Measurements from ENCODE around the gene ANKMY2. TPM values are rescaled to one million over a fixed set of nuclear protein-coding genes. Genes with fewer than 3 reads are reported as not detected.

The ANKMY2 gene
- total RNA-seq, 1 experiment from 2014 or later, result 34.5 TPM

DNA sequence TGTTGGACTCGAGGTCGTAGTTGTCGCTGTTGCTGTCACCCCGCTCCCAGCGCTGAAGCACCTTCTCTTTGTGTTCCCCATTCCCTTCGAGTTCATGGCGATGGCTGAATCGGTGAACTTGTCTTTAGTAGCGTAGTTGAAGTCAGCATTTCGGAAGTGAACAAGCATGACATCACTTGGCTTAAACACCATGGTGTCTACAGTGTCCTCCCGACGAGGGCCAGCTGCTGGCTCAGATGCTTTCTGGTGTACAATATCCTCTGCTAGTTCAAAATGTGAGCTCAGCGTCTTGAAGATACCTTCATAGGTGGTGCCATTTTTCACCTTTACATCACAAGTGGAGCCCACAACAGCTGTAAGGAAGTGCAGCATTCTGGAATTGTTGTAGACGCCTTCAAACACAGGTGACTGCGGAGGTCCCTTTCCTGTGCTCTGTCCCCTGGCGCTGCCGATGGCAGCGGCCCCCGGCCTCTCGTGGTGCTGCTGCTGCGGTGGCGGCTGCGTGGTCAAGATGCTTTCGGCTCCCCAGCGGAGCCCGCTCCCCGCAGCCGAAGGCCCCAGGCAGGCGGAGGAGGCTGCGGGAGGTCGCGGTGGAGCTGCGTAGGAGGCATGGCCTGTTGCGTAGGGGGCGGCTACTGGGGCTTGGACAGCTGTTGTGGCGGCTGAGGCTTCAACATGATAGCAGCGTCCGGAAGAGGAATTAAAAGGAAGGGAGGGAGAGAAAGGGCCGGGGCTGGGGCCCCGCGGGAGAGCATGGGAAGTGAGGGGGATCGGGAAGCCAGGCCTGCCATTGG lies 59.3 kb downstream of the ANKMY2 start:
- TF ChIP-seq, protein P1, sequence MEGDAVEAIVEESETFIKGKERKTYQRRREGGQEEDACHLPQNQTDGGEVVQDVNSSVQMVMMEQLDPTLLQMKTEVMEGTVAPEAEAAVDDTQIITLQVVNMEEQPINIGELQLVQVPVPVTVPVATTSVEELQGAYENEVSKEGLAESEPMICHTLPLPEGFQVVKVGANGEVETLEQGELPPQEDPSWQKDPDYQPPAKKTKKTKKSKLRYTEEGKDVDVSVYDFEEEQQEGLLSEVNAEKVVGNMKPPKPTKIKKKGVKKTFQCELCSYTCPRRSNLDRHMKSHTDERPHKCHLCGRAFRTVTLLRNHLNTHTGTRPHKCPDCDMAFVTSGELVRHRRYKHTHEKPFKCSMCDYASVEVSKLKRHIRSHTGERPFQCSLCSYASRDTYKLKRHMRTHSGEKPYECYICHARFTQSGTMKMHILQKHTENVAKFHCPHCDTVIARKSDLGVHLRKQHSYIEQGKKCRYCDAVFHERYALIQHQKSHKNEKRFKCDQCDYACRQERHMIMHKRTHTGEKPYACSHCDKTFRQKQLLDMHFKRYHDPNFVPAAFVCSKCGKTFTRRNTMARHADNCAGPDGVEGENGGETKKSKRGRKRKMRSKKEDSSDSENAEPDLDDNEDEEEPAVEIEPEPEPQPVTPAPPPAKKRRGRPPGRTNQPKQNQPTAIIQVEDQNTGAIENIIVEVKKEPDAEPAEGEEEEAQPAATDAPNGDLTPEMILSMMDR (IDR thresholded peaks at IDR 0.05; ENCODE audit: insufficient read depth in 1 of 2, low read depth in 1 of 2, low read length in 1 of 2, severe bottlenecking in 1 of 2, unreplicated experiment in 1 of 2), result no peak
- POLR2A ChIA-PET, result no interaction called here
- DNase-seq, result no peak
- peaks cover 4% of the 10 kb centered on the region for H3K36me3 Mint-ChIP-seq (ENCODE audit: insufficient read depth, unreplicated experiment)
- BruUV-seq (replicated peaks), result no TSS peak
- intact Hi-C loops (cut with micrococcal nuclease; ENCODE audit: unreplicated experiment), result no loop called here
- CTCF ChIA-PET, result no interaction called here
- Histone ChIP-seq H3K4me3 (ENCODE audit: low read depth, low read length) (no peak overlapping the region), H3K27me3 (replicated peaks; ENCODE audit: control insufficient read depth, insufficient read depth, low read length) (no peaks in the 10 kb centered on the region), H3K36me3 (ENCODE audit: control insufficient read depth, insufficient read depth, low read length) (no peaks in the 10 kb centered on the region), H3K9me3 (no peaks in the 10 kb centered on the region), H3K4me1 (peaks cover 28% of the 10 kb centered on the region)
- no peak overlapping the region for H3K4me3 Mint-ChIP-seq (ENCODE audit: unreplicated experiment)
- no peaks in the 10 kb centered on the region for H3K27me3 Mint-ChIP-seq (ENCODE audit: insufficient read depth, unreplicated experiment)
- H3K27ac Mint-ChIP-seq (ENCODE audit: unreplicated experiment), result no peak overlapping the region
- peaks cover 21% of the 10 kb centered on the region for H3K4me1 Mint-ChIP-seq (ENCODE audit: low read depth, unreplicated experiment)
- no peaks in the 10 kb centered on the region for H3K9me3 Mint-ChIP-seq (ENCODE audit: unreplicated experiment)

DNA sequence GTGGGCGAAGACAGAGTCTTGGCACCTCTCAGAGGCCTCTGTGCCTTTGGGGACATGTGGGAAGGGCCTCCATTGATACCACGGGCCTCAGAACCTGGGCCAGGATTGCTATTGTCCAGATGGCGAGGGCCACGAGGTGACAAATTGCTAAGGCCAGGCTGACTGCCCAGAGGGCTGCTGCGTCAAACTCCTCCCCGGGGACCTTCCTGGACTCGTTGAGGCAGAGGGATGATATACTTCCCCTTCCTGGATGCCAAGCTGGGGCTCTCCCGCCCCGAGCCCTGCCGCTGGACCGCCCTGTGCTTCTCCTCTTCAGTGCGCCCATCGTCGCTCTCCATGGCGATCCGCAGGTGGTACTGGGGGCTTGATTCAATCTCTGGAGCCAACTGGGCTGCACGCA lies 60.0 kb downstream of the ANKMY2 start:
- intact Hi-C loops (cut with micrococcal nuclease; ENCODE audit: unreplicated experiment), result no loop called here
- no peak overlapping the region for H3K27ac Mint-ChIP-seq (ENCODE audit: unreplicated experiment)
- no peak for DNase-seq
- Histone ChIP-seq H3K9me3 (no peaks in the 10 kb centered on the region), H3K4me1 (peaks cover 23% of the 10 kb centered on the region), H3K36me3 (ENCODE audit: control insufficient read depth, insufficient read depth, low read length) (no peaks in the 10 kb centered on the region), H3K27me3 (replicated peaks; ENCODE audit: control insufficient read depth, insufficient read depth, low read length) (no peaks in the 10 kb centered on the region), H3K4me3 (ENCODE audit: low read depth, low read length) (no peak overlapping the region)
- H3K9me3 Mint-ChIP-seq (ENCODE audit: unreplicated experiment), result no peaks in the 10 kb centered on the region
- H3K4me1 Mint-ChIP-seq (ENCODE audit: low read depth, unreplicated experiment), result peaks cover 16% of the 10 kb centered on the region
- no TSS peak for BruUV-seq (replicated peaks)
- H3K36me3 Mint-ChIP-seq (ENCODE audit: insufficient read depth, unreplicated experiment), result no peaks in the 10 kb centered on the region
- ChIA-PET CTCF (no interaction called here), POLR2A (no interaction called here)
- no peaks in the 10 kb centered on the region for H3K27me3 Mint-ChIP-seq (ENCODE audit: insufficient read depth, unreplicated experiment)
- TF ChIP-seq, protein P1 (IDR thresholded peaks at IDR 0.05; ENCODE audit: insufficient read depth in 1 of 2, low read depth in 1 of 2, low read length in 1 of 2, severe bottlenecking in 1 of 2, unreplicated experiment in 1 of 2), result no peak
- no peak overlapping the region for H3K4me3 Mint-ChIP-seq (ENCODE audit: unreplicated experiment)

DNA sequence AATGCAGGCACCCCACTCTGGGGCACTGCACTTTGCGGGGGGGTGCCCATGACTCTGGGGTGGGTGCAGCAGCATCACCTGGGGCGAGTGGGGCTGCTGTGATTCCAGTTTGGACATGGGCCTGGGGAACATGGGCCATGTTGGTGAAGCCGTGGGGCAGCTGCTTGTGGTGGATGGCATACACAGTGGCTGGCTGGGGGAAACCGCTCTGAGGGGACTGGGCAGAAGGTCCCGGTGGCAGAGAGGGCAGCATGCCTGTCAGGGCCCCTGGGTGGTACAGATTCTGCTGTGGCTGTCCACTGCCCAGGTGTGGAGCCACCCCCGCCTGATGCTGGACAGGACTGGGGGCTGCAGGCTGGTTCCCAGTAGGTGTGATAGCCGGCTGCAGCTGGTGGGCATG lies 61.7 kb downstream of the ANKMY2 start:
- Mint-ChIP-seq H3K9me3 (ENCODE audit: unreplicated experiment) (no peaks in the 10 kb centered on the region), H3K27me3 (ENCODE audit: insufficient read depth, unreplicated experiment) (no peaks in the 10 kb centered on the region), H3K4me3 (ENCODE audit: unreplicated experiment) (no peak overlapping the region), H3K27ac (ENCODE audit: unreplicated experiment) (no peak overlapping the region), H3K4me1 (ENCODE audit: low read depth, unreplicated experiment) (peaks cover 14% of the 10 kb centered on the region), H3K36me3 (ENCODE audit: insufficient read depth, unreplicated experiment) (no peaks in the 10 kb centered on the region)
- Histone ChIP-seq H3K4me3 (ENCODE audit: low read depth, low read length) (no peak overlapping the region), H3K9me3 (no peaks in the 10 kb centered on the region), H3K36me3 (ENCODE audit: control insufficient read depth, insufficient read depth, low read length) (no peaks in the 10 kb centered on the region), H3K4me1 (peaks cover 12% of the 10 kb centered on the region; the same call in 1 of the 2 replicates), H3K27me3 (replicated peaks; ENCODE audit: control insufficient read depth, insufficient read depth, low read length) (no peaks in the 10 kb centered on the region)
- CTCF ChIA-PET, result no interaction called here
- POLR2A ChIA-PET, result no interaction called here
- no peak for DNase-seq
- TF ChIP-seq, protein P1 (IDR thresholded peaks at IDR 0.05; ENCODE audit: insufficient read depth in 1 of 2, low read depth in 1 of 2, low read length in 1 of 2, severe bottlenecking in 1 of 2, unreplicated experiment in 1 of 2), result no peak
- no TSS peak for BruUV-seq (replicated peaks)
- intact Hi-C loops (cut with micrococcal nuclease; ENCODE audit: unreplicated experiment), result no loop called here
